ENCODE results near the gene AREG. TPM values are rescaled to one million over a fixed set of nuclear protein-coding genes. Genes with fewer than 3 reads are reported as not detected.
A peak's percentile ranks its signal among the peaks of the same experiment; 100 is the strongest.

The AREG gene
- total RNA-seq, 1 donor from 2014 or later: 17.1 TPM

- TF ChIP-seq CTCF (conservative IDR thresholded peaks at IDR 0.05): no peak
- Mint-ChIP-seq H3K36me3 (peaks cover 4% of the 10 kb centered on the region), H3K27ac (peak overlapping the region; percentile 63), H3K9me3 (no peaks in the 10 kb centered on the region), H3K4me1 (ENCODE audit: unreplicated experiment) (peaks cover 8% of the 10 kb centered on the region), H3K4me3 (peak overlapping the region; percentile 35), H3K27me3 (peaks cover 22% of the 10 kb centered on the region)
- no peak for DNase-seq (ENCODE audit: extremely low spot score, unreplicated experiment)
These were observed 4.8 kb downstream of the AREG start for GRCh38 chr4:74449571-74450297.

GRCh38 chr4:74450298-74450683 lies 5.4 kb downstream of the AREG start:
- Mint-ChIP-seq H3K27me3 (peaks cover 19% of the 10 kb centered on the region), H3K27ac (peak overlapping the region; percentile 63), H3K4me3 (peak overlapping the region; percentile 35), H3K36me3 (peaks cover 4% of the 10 kb centered on the region), H3K4me1 (ENCODE audit: unreplicated experiment) (peaks cover 6% of the 10 kb centered on the region), H3K9me3 (no peaks in the 10 kb centered on the region)
- no peak for DNase-seq (ENCODE audit: extremely low spot score, unreplicated experiment)
- no peak for TF ChIP-seq CTCF (conservative IDR thresholded peaks at IDR 0.05)

- peak overlapping the region; percentile 37 for H3K27ac Mint-ChIP-seq
- peak overlapping the region; percentile 2 for H3K4me3 Mint-ChIP-seq
- no peaks in the 10 kb centered on the region for H3K9me3 Mint-ChIP-seq
- H3K4me1 Mint-ChIP-seq (ENCODE audit: unreplicated experiment): peaks cover 4% of the 10 kb centered on the region
- H3K36me3 Mint-ChIP-seq: peaks cover 4% of the 10 kb centered on the region
- no peak for TF ChIP-seq CTCF (conservative IDR thresholded peaks at IDR 0.05)
- DNase-seq (ENCODE audit: extremely low spot score, unreplicated experiment): no peak
- H3K27me3 Mint-ChIP-seq: peaks cover 15% of the 10 kb centered on the region
These were observed 6.3 kb downstream of the AREG start for GRCh38 chr4:74451214-74451661.

- no peaks in the 10 kb centered on the region for H3K9me3 Mint-ChIP-seq
- peaks cover 4% of the 10 kb centered on the region for H3K4me1 Mint-ChIP-seq (ENCODE audit: unreplicated experiment)
- no peak for TF ChIP-seq CTCF (conservative IDR thresholded peaks at IDR 0.05)
- no peaks in the 10 kb centered on the region for H3K27me3 Mint-ChIP-seq
- no peak overlapping the region for H3K4me3 Mint-ChIP-seq
- H3K27ac Mint-ChIP-seq: peak overlapping the region; percentile 7
- no peak for DNase-seq (ENCODE audit: extremely low spot score, unreplicated experiment)
- H3K36me3 Mint-ChIP-seq: peaks cover 4% of the 10 kb centered on the region
These were observed 8.2 kb downstream of the AREG start for GRCh38 chr4:74453037-74453635.

GRCh38 chr4:74453829-74454742 lies 9.2 kb downstream of the AREG start:
- DNase-seq (ENCODE audit: extremely low spot score, unreplicated experiment): no peak
- H3K27ac Mint-ChIP-seq: no peak overlapping the region
- H3K4me3 Mint-ChIP-seq: no peak overlapping the region
- H3K9me3 Mint-ChIP-seq: no peaks in the 10 kb centered on the region
- no peak for TF ChIP-seq CTCF (conservative IDR thresholded peaks at IDR 0.05)
- H3K36me3 Mint-ChIP-seq: peaks cover 4% of the 10 kb centered on the region
- no peaks in the 10 kb centered on the region for H3K27me3 Mint-ChIP-seq
- H3K4me1 Mint-ChIP-seq (ENCODE audit: unreplicated experiment): peaks cover 4% of the 10 kb centered on the region
